ENCODE measurements around the gene NMNAT3. TPM values are rescaled to one million over a fixed set of nuclear protein-coding genes. Genes with fewer than 3 reads are reported as not detected.
A peak's percentile ranks its signal among the peaks of the same experiment; 100 is the strongest.

NMNAT3 gene
- total RNA-seq, 1 experiment from 2014 or later = 1.3 TPM

- no peak for DNase-seq
- WGBS (ENCODE audit: extremely low coverage, insufficient read length, low lambda C conversion rate) = no CpG with 5 or more reads among the region's 4 CpGs
- no peak overlapping the region for H3K56ac ChIP-seq (ENCODE audit: insufficient read length, low read depth, low read length)
Observed at GRCh38 chr3:139670196-139670595, 7.6 kb downstream of the NMNAT3 start.

More at GRCh38 chr3:139670196-139670595, 7.6 kb downstream of the NMNAT3 start:
- H2BK12ac ChIP-seq (ENCODE audit: insufficient read length, low read depth, low read length) = no peak overlapping the region
- no peak overlapping the region for H4K8ac ChIP-seq (replicated peaks; ENCODE audit: insufficient read length, low read depth, low read length)
- no peak overlapping the region for H4K5ac ChIP-seq (ENCODE audit: insufficient read length, low read depth, low read length)
- Mint-ChIP-seq H3K4me3 (no peak overlapping the region), H3K9me3 (no peaks in the 10 kb centered on the region), H3K27me3 (ENCODE audit: low read depth) (peaks cover 34% of the 10 kb centered on the region), H3K27ac (no peak overlapping the region), H3K4me1 (peaks cover 18 to 27% of the 10 kb centered on the region in 2 experiments), H3K36me3 (ENCODE audit: insufficient read depth in 1 of 3, low read depth in 3 of 3) (no peaks in the 10 kb centered on the region; a peak in 2 of 7 replicates)
- no peak overlapping the region for H4K91ac ChIP-seq (ENCODE audit: insufficient read length, low read depth, low read length)
- H3K4ac ChIP-seq (ENCODE audit: low read depth, low read length) = no peak overlapping the region
- no peaks in the 10 kb centered on the region for H3K79me2 ChIP-seq (ENCODE audit: insufficient read depth, low read length)
- H3T11ph ChIP-seq (ENCODE audit: low read length) = no peak overlapping the region
- no peak overlapping the region for H2BK15ac ChIP-seq (ENCODE audit: low read depth, low read length)
- H3K9me3 ChIP-seq (ENCODE audit: control insufficient read depth, low read depth, low read length) = no peaks in the 10 kb centered on the region
- peaks cover 15% of the 10 kb centered on the region; the same call in 1 of the 2 replicates for H3K4me1 ChIP-seq (ENCODE audit: insufficient read depth, low read length)
- H2BK20ac ChIP-seq (ENCODE audit: low read depth, low read length, poor library complexity, severe bottlenecking) = no peak overlapping the region
- 0 out of 3 replicates have a peak, but pooled peaks have one; percentile 11 for TF ChIP-seq CTCF (conservative IDR thresholded peaks at IDR 0.05)
- H3K79me1 ChIP-seq (ENCODE audit: insufficient read depth, low read depth, low read length, poor library complexity, severe bottlenecking) = no peaks in the 10 kb centered on the region
- no peak overlapping the region for H2BK5ac ChIP-seq (ENCODE audit: insufficient read length, low read length)
- H2BK120ac ChIP-seq (ENCODE audit: low read depth, low read length, poor library complexity, severe bottlenecking) = no peak overlapping the region
- H3K14ac ChIP-seq (ENCODE audit: insufficient read depth, low read length) = no peak overlapping the region
- peaks cover 2% of the 10 kb centered on the region; the same call in 1 of the 2 replicates for H3K27me3 ChIP-seq (ENCODE audit: insufficient read depth, low read length)
- no peak overlapping the region for H3K18ac ChIP-seq (ENCODE audit: insufficient read length, low read depth, low read length)
- H3K4me2 ChIP-seq (ENCODE audit: insufficient read depth, insufficient read length, low read length) = no peak overlapping the region
- H3K23me2 ChIP-seq (ENCODE audit: insufficient read length, low read depth, low read length, poor library complexity, severe bottlenecking) = no peaks in the 10 kb centered on the region
- H4K20me1 ChIP-seq (ENCODE audit: control insufficient read depth, insufficient read depth, insufficient read length) = no peaks in the 10 kb centered on the region
- no peak overlapping the region for H3K9ac ChIP-seq (ENCODE audit: extremely low read depth, insufficient read length, low read length)
- H2AK5ac ChIP-seq (ENCODE audit: insufficient read length, low read length) = no peak overlapping the region
- H3K23ac ChIP-seq (ENCODE audit: insufficient read length, low read depth, low read length) = no peak overlapping the region
- no peak overlapping the region for H3K27ac ChIP-seq (ENCODE audit: insufficient read length, low read depth, low read length)
- H2AFZ ChIP-seq (ENCODE audit: low read length) = no peak overlapping the region
